Caco-2 (cell line): ENCODE data around the gene CFAP54. TPM values are rescaled to one million over a fixed set of nuclear protein-coding genes. Genes with fewer than 3 reads are reported as not detected.

ENCODE experiments used
- BruUV-seq: library from RNA; stranded (reverse); fragments of 400-500 nt; replicated peaks from 2 replicates; lab custom pipeline; 2021; lab: Mats Ljungman, UMichigan
- CTCF ChIA-PET: fragments of 300-600 bp; sonication (Branson Sonifier 250); formaldehyde crosslinking; loops from one replicate; lab custom pipeline; 2022; ENCODE audit warnings: antibody characterized with exemption; lab: Charles Lee
- POLR2A ChIA-PET: fragments of 300-600 bp; sonication (Branson Sonifier 250); formaldehyde crosslinking; loops from one replicate; lab custom pipeline; 2022; ENCODE audit warnings: antibody characterized with exemption; lab: Charles Lee
- DNase-seq, 2 experiments: peaks; one replicate each; pipeline versions ENCODE4 v3.0.0 to v3.0.0-alpha.2; 2020 to 2022
- H3K27me3 ChIP-seq: replicated peaks from 2 replicates; pipeline ENCODE4 v1.6.0; 2011; ENCODE audit warnings: low read length; ENCODE audit not compliant: control insufficient read depth, insufficient read depth
- H3K36me3 ChIP-seq: 2 replicates; pipeline ENCODE4 v1.5.1; 2011; ENCODE audit warnings: low read length; ENCODE audit not compliant: control insufficient read depth, insufficient read depth
- H3K4me1 ChIP-seq: fragments of 250-450 bp; sonication (Bioruptor Pico); 2 replicates; pipeline ENCODE4 v1.5.1; 2020; ENCODE audit warnings: mild to moderate bottlenecking
- H3K4me3 ChIP-seq: 2 replicates; pipeline ENCODE4 v1.5.1; 2011; ENCODE audit warnings: low read depth, mild to moderate bottlenecking, control low read depth, low read length
- H3K9me3 ChIP-seq: fragments of 250-450 bp; sonication (Bioruptor Pico); 2 replicates; pipeline ENCODE4 v1.5.1; 2020; ENCODE audit warnings: mild to moderate bottlenecking, moderate library complexity
- H3K27ac Mint-ChIP-seq: one replicate; pipeline ENCODE4 v1.8.0; 2022; ENCODE audit warnings: mixed read lengths; ENCODE audit not compliant: unreplicated experiment
- H3K27me3 Mint-ChIP-seq: one replicate; pipeline ENCODE4 v1.8.0; 2022; ENCODE audit warnings: mixed read lengths; ENCODE audit not compliant: insufficient read depth, unreplicated experiment
- H3K36me3 Mint-ChIP-seq: one replicate; pipeline ENCODE4 v1.8.0; 2022; ENCODE audit warnings: mild to moderate bottlenecking, mixed read lengths; ENCODE audit not compliant: insufficient read depth, unreplicated experiment
- H3K4me1 Mint-ChIP-seq: one replicate; pipeline ENCODE4 v1.8.0; 2022; ENCODE audit warnings: low read depth, mixed read lengths; ENCODE audit not compliant: unreplicated experiment
- H3K4me3 Mint-ChIP-seq: one replicate; pipeline ENCODE4 v1.8.0; 2022; ENCODE audit warnings: mild to moderate bottlenecking, moderate library complexity, mixed read lengths; ENCODE audit not compliant: unreplicated experiment
- H3K9me3 Mint-ChIP-seq: one replicate; pipeline ENCODE4 v1.8.0; 2022; ENCODE audit warnings: mixed read lengths; ENCODE audit not compliant: unreplicated experiment
- intact Hi-C: fragments of 100-400 bp; cut with micrococcal nuclease; formaldehyde crosslinking; loops from one replicate; pipeline ENCODE4 v1.10.0; 2022; ENCODE audit not compliant: unreplicated experiment
- total RNA-seq: library from RNA; stranded (reverse); gene quantifications from 2 replicates; pipeline ENCODE4 v1.2.3, GENCODE V29; 2022
- TF ChIP-seq, protein P1 (sequence below), 2 experiments: fragments of 200-600 bp in 1 of 2; IDR thresholded peaks; 1 replicate in 1 of 2; 2 replicates in 1 of 2; pipeline versions ENCODE4 v1.5.1 to v1.8.0; 2011 to 2022; ENCODE audit warnings: antibody characterized with exemption in 1 of 2, control low read depth in 1 of 2, inconsistent platforms in 1 of 2, low read depth in 1 of 2, low read length in 1 of 2, mild to moderate bottlenecking in 1 of 2, moderate library complexity in 1 of 2; ENCODE audit not compliant: insufficient read depth in 1 of 2, severe bottlenecking in 1 of 2, unreplicated experiment in 1 of 2

The CFAP54 gene
- total RNA-seq, 1 experiment from 2014 or later = 0.14 TPM

DNA sequence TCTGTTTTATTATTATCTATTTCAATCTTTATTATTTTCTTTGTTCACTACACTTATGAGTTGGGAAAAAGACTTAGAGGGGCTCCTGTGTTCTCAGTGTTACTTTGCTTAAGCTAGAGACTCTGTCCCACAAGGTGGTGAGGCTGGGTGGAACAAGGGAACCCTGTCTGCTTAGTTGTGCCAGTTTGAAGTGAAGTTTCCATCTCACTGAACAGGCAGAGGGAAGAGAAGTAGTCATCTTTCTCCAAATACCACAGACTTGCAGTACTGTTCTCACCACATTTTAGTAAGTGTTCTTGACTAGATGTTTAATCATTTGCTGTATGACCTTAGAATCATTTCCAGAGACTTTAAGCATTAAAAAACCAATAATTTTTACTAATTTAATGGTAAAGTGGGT is 222.0 kb downstream of the CFAP54 start:
- H3K9me3 ChIP-seq = no peaks in the 10 kb centered on the region
- H3K4me1 ChIP-seq = no peaks in the 10 kb centered on the region
- peaks cover 2% of the 10 kb centered on the region for H3K27me3 Mint-ChIP-seq
- BruUV-seq = no TSS peak
- H3K4me3 ChIP-seq = no peak overlapping the region
- TF ChIP-seq, protein P1, sequence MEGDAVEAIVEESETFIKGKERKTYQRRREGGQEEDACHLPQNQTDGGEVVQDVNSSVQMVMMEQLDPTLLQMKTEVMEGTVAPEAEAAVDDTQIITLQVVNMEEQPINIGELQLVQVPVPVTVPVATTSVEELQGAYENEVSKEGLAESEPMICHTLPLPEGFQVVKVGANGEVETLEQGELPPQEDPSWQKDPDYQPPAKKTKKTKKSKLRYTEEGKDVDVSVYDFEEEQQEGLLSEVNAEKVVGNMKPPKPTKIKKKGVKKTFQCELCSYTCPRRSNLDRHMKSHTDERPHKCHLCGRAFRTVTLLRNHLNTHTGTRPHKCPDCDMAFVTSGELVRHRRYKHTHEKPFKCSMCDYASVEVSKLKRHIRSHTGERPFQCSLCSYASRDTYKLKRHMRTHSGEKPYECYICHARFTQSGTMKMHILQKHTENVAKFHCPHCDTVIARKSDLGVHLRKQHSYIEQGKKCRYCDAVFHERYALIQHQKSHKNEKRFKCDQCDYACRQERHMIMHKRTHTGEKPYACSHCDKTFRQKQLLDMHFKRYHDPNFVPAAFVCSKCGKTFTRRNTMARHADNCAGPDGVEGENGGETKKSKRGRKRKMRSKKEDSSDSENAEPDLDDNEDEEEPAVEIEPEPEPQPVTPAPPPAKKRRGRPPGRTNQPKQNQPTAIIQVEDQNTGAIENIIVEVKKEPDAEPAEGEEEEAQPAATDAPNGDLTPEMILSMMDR (IDR thresholded peaks at IDR 0.05; ENCODE audit: insufficient read depth in 1 of 2, low read depth in 1 of 2, low read length in 1 of 2, severe bottlenecking in 1 of 2, unreplicated experiment in 1 of 2) = no peak
- no peaks in the 10 kb centered on the region for H3K27me3 ChIP-seq
- ChIA-PET POLR2A (no interaction called here), CTCF (no interaction called here)
- no peaks in the 10 kb centered on the region for H3K9me3 Mint-ChIP-seq
- intact Hi-C loops = loop anchor here (5.0 kb wide), 2 partner anchors 196 to 271 kb away; partner anchors contain the start of gene NEDD1
- H3K36me3 Mint-ChIP-seq = no peaks in the 10 kb centered on the region
- DNase-seq = no peak
- H3K4me3 Mint-ChIP-seq = no peak overlapping the region
- H3K36me3 ChIP-seq = no peaks in the 10 kb centered on the region
- no peak overlapping the region for H3K27ac Mint-ChIP-seq
- no peaks in the 10 kb centered on the region for H3K4me1 Mint-ChIP-seq

DNA sequence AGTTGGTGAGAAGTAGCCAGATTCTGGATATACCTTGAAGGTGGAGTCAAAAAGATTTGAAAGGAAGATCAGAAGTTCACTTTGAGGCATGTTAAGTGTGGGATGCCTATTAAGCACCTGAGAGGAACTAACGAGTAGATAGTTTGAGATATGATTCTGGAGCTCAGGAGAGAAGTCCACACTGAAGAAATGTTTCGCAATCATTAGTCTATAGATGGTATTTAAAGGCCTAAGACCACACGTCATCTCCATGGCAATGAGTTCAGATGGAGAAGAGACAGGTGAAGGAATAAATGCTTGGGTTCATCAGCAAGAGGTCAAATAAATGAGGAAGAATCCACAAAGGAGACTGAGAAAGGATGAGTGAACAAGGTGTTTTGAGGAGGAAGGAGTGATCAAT is 224.8 kb downstream of the CFAP54 start:
- intact Hi-C loops = loop anchor here (5.0 kb wide), 2 partner anchors 193 to 268 kb away; partner anchors contain the start of gene NEDD1
- Histone ChIP-seq H3K4me3 (no peak overlapping the region), H3K27me3 (no peaks in the 10 kb centered on the region), H3K36me3 (no peaks in the 10 kb centered on the region), H3K4me1 (no peaks in the 10 kb centered on the region), H3K9me3 (no peaks in the 10 kb centered on the region)
- Mint-ChIP-seq H3K4me1 (no peaks in the 10 kb centered on the region), H3K4me3 (no peak overlapping the region), H3K9me3 (no peaks in the 10 kb centered on the region), H3K36me3 (no peaks in the 10 kb centered on the region), H3K27me3 (peaks cover 2% of the 10 kb centered on the region), H3K27ac (no peak overlapping the region)
- DNase-seq = no peak
- ChIA-PET POLR2A (no interaction called here), CTCF (no interaction called here)
- TF ChIP-seq, protein P1 (IDR thresholded peaks at IDR 0.05; ENCODE audit: insufficient read depth in 1 of 2, low read depth in 1 of 2, low read length in 1 of 2, severe bottlenecking in 1 of 2, unreplicated experiment in 1 of 2) = no peak
- no TSS peak for BruUV-seq

DNA sequence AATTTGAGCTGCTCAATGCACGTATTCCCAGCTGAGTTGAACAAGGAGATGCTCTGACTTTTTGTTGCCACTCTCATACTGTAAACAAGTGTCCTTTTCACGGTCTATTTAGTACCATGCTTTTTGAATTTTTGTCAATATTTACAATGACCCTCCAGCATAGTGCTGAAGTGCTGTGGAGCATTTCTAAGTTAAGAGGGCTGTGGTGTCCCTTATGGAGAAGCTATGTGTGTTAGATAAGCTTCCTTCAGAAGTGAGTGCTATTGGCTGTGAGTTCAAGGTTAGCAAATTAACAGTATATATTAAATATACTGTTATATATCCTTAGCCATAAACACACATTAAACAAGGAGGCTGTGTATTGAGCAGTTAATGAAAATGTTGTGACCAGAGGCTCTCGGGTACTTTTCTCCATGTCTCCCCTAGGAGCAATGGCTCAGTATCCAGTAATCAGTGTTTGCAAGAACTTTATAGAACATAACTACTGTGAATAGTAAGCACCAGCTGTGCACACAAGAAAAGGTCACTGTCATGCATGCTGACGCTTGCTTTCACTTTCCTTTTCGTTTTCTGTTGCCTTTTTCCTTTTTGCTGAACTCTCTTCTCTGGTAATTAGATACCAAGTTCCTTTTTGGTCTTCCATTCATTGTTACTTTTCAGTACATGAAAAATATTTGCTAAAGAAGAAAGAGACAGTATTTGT is 230.4 kb downstream of the CFAP54 start:
- TF ChIP-seq, protein P1 (IDR thresholded peaks at IDR 0.05; ENCODE audit: insufficient read depth in 1 of 2, low read depth in 1 of 2, low read length in 1 of 2, severe bottlenecking in 1 of 2, unreplicated experiment in 1 of 2) = no peak
- no peaks in the 10 kb centered on the region for H3K27me3 ChIP-seq
- BruUV-seq = no TSS peak
- POLR2A ChIA-PET = no interaction called here
- Mint-ChIP-seq H3K4me3 (peak overlapping the region; percentile 63), H3K4me1 (no peaks in the 10 kb centered on the region), H3K36me3 (no peaks in the 10 kb centered on the region), H3K27ac (no peak overlapping the region), H3K27me3 (no peaks in the 10 kb centered on the region), H3K9me3 (no peaks in the 10 kb centered on the region)
- H3K9me3 ChIP-seq = no peaks in the 10 kb centered on the region
- no peaks in the 10 kb centered on the region for H3K4me1 ChIP-seq
- no peaks in the 10 kb centered on the region for H3K36me3 ChIP-seq
- intact Hi-C loops = no loop called here
- H3K4me3 ChIP-seq = no peak overlapping the region
- CTCF ChIA-PET = no interaction called here
- no peak for DNase-seq
